OCI-LY1 (cell line): ENCODE data around the gene TGFB2.

ENCODE experiments used
- H2AFZ ChIP-seq: fragments of 200-600 bp; sonication (generic), shearing (Covaris generic); 2 replicates; pipeline ENCODE4 v1.6.0; 2014; ENCODE audit warnings: antibody characterized with exemption, mild to moderate bottlenecking, low read length
- H3F3A ChIP-seq: fragments of 200-600 bp; sonication (generic), shearing (Covaris generic); 2 replicates; pipeline ENCODE4 v1.6.0; 2014; ENCODE audit warnings: mild to moderate bottlenecking, antibody characterized with exemption, low read length, moderate library complexity; ENCODE audit not compliant: insufficient read depth
- H3K27ac ChIP-seq: fragments of 200-600 bp; sonication (generic); 2 replicates; pipeline ENCODE4 v1.5.1; 2014; ENCODE audit warnings: low read length, mixed run types, mild to moderate bottlenecking, low read depth; ENCODE audit not compliant: poor library complexity, severe bottlenecking
- H3K27me3 ChIP-seq: fragments of 200-600 bp; sonication (generic); 2 replicates; pipeline ENCODE4 v1.6.0; 2014; ENCODE audit warnings: antibody characterized with exemption, mild to moderate bottlenecking, low read length, moderate library complexity; ENCODE audit not compliant: insufficient read depth
- H3K36me3 ChIP-seq: fragments of 200-600 bp; sonication (generic); 2 replicates; pipeline ENCODE4 v1.6.1; 2014; ENCODE audit warnings: mild to moderate bottlenecking, antibody characterized with exemption, low read length, moderate library complexity, mixed read lengths; ENCODE audit not compliant: insufficient read depth
- H3K4me1 ChIP-seq: fragments of 200-600 bp; sonication (generic); 2 replicates; pipeline ENCODE4 v1.5.1; 2014; ENCODE audit warnings: mild to moderate bottlenecking, low read length, moderate library complexity; ENCODE audit not compliant: insufficient read depth, severe bottlenecking
- H3K4me2 ChIP-seq: fragments of 200-600 bp; sonication (generic), shearing (Covaris generic); 2 replicates; pipeline ENCODE4 v1.6.1; 2014; ENCODE audit warnings: low read length
- H3K4me3 ChIP-seq: fragments of 200-600 bp; sonication (generic); 2 replicates; pipeline ENCODE4 v1.5.1; 2014; ENCODE audit warnings: low read length, low read depth, mild to moderate bottlenecking, mixed read lengths; ENCODE audit not compliant: poor library complexity, severe bottlenecking
- H3K79me2 ChIP-seq: fragments of 200-600 bp; shearing (Covaris generic); 2 replicates; pipeline ENCODE4 v1.6.1; 2016; ENCODE audit warnings: mixed run types, low read length, mixed read lengths; ENCODE audit not compliant: insufficient read depth
- H3K9ac ChIP-seq: fragments of 200-600 bp; sonication (generic), shearing (Covaris generic); 2 replicates; pipeline ENCODE4 v1.6.1; 2014; ENCODE audit warnings: mild to moderate bottlenecking, low read length, mixed read lengths
- H3K9me2 ChIP-seq: fragments of 200-600 bp; sonication (generic), shearing (Covaris generic); 2 replicates; pipeline ENCODE4 v1.6.1; 2014; ENCODE audit warnings: low read depth, mild to moderate bottlenecking, low read length, mixed read lengths
- H3K9me3 ChIP-seq: fragments of 200-600 bp; shearing (Covaris generic); 2 replicates; pipeline ENCODE4 v1.6.1; 2014; ENCODE audit warnings: low read length, mixed read lengths
- H4K20me1 ChIP-seq: fragments of 200-600 bp; sonication (generic), shearing (Covaris generic); 2 replicates; pipeline ENCODE4 v1.6.0; 2016; ENCODE audit warnings: mild to moderate bottlenecking, low read length; ENCODE audit not compliant: insufficient read depth
- CTCF ChIP-seq: fragments of 200-600 bp; sonication (generic), shearing (Covaris generic); IDR thresholded peaks from 2 replicates; pipeline ENCODE4 v1.5.1; 2017; ENCODE audit warnings: mild to moderate bottlenecking, antibody characterized with exemption, low read length, moderate library complexity, mixed read lengths
- EZH2 ChIP-seq: fragments of 200-600 bp; sonication (generic), shearing (Covaris generic); IDR thresholded peaks from 2 replicates; pipeline ENCODE4 v1.8.0; 2017; ENCODE audit warnings: borderline replicate concordance, mixed run types, mild to moderate bottlenecking, antibody characterized with exemption, low read length, moderate library complexity, mixed read lengths

TGFB2 gene

GRCh38 chr1:218475275-218475674 lies 130.1 kb downstream of the TGFB2 start:
- Histone ChIP-seq H2AFZ (no peak overlapping the region), H4K20me1 (no peaks in the 10 kb centered on the region), H3K27ac (no peak overlapping the region), H3K27me3 (no peaks in the 10 kb centered on the region), H3K9me3 (no peaks in the 10 kb centered on the region), H3K9ac (no peak overlapping the region), H3K4me3 (no peak overlapping the region), H3K79me2 (no peaks in the 10 kb centered on the region), H3K4me1 (no peaks in the 10 kb centered on the region), H3K4me2 (no peak overlapping the region), H3K36me3 (no peaks in the 10 kb centered on the region), H3K9me2 (no peaks in the 10 kb centered on the region), H3F3A (no peaks in the 10 kb centered on the region)
- TF ChIP-seq EZH2 (no peak), CTCF (no peak)

- Histone ChIP-seq H4K20me1 (no peaks in the 10 kb centered on the region), H3K27me3 (no peaks in the 10 kb centered on the region), H3F3A (no peaks in the 10 kb centered on the region), H3K36me3 (no peaks in the 10 kb centered on the region), H3K4me3 (no peak overlapping the region), H3K9me2 (no peaks in the 10 kb centered on the region), H2AFZ (no peak overlapping the region), H3K79me2 (no peaks in the 10 kb centered on the region), H3K9me3 (no peaks in the 10 kb centered on the region), H3K9ac (no peak overlapping the region), H3K4me1 (no peaks in the 10 kb centered on the region), H3K4me2 (no peak overlapping the region), H3K27ac (no peak overlapping the region)
- TF ChIP-seq EZH2 (no peak), CTCF (no peak)
These were observed 130.6 kb downstream of the TGFB2 start for GRCh38 chr1:218475699-218476098.

- Histone ChIP-seq H3K4me3 (no peak overlapping the region), H3K4me2 (no peak overlapping the region), H3K9ac (no peak overlapping the region), H3K27ac (no peak overlapping the region), H3K9me3 (no peaks in the 10 kb centered on the region), H3K4me1 (no peaks in the 10 kb centered on the region), H4K20me1 (no peaks in the 10 kb centered on the region), H3K36me3 (no peaks in the 10 kb centered on the region), H2AFZ (no peak overlapping the region), H3F3A (no peaks in the 10 kb centered on the region), H3K27me3 (no peaks in the 10 kb centered on the region), H3K9me2 (no peaks in the 10 kb centered on the region), H3K79me2 (no peaks in the 10 kb centered on the region)
- TF ChIP-seq EZH2 (no peak), CTCF (no peak)
These were observed 131.2 kb downstream of the TGFB2 start for GRCh38 chr1:218476385-218476784.
